Activated CD8-positive, alpha-beta memory T cell treated with anti-CD3 and anti-CD28 coated beads, Interleukin-2, amount 50 U/mL, for 4 hours (primary cell): ENCODE data around the gene ZRANB1.
"Not testable (repeated sequence)": the region's sequence is repeated elsewhere in the genome, so short reads cannot be mapped to it uniquely, and the experiment has no call there.

Experiments
- DNase-seq: peaks from one replicate; pipeline ENCODE4 v3.0.0-alpha.2; 2020

Gene ZRANB1

GRCh38 chr10:124967255-124967654, 25.3 kb downstream of the ZRANB1 start:
- no peak for DNase-seq

DNA sequence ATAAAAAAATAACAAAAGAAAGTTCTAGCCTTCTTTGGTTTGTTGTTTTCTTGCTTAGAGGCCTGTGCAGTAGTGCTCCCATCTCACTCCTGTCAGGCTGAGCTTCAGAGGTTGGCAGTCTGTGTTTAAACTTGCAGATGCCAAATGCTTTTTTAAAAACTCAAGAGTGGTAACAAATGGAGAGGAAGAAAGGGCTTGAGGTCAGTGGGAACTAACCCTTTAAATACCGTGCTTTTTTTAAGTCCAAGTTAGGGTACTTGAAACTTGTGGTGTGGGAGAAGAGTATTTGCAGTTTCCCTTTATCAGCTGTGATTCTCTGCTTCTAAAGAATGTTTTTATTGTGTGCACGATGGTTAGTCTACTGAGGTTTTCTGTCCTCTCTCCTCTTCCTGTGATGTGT, 29.4 kb downstream of the ZRANB1 start:
- no peak for DNase-seq

DNA sequence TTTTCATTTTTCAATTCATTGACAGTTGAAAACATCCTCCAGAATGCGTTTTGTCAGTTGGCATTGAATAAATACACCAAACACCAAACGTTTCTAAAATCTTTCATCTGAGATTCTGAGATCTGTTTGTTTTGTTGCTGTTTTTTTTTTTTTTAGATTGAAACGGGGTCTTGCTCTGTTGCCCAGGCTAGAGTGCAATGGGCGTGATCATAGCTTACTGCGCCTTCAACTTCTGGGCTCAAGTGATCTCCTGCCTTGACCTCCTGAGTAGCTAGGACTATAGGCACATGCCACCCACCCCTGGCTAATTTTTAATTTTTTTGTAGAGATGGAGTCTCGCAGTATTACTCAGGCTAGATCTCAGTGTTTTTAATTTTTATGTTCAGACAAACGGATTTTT, 30.7 kb downstream of the ZRANB1 start:
- no peak for DNase-seq

DNA sequence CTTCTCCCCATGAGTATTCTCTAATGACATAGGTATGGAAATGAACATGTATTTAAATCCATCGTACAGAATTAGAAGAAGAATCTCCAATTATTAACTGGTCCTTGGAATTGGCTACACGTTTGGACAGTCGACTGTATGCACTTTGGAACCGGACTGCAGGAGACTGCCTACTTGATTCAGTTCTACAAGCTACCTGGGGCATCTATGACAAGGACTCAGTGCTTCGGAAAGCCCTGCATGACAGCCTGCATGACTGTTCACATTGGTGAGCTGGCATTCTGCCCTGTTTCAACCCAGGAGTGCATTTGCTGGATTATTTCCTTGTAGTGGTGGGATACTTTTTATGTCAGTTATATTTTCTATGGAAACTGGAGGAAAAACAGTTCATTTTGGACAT, 32.2 kb downstream of the ZRANB1 start:
- DNase-seq: no peak

GRCh38 chr10:124975977-124976514, 34.1 kb downstream of the ZRANB1 start:
- no peak for DNase-seq

- DNase-seq: no peak
Observed at GRCh38 chr10:124977161-124977560, 35.2 kb downstream of the ZRANB1 start.

DNA sequence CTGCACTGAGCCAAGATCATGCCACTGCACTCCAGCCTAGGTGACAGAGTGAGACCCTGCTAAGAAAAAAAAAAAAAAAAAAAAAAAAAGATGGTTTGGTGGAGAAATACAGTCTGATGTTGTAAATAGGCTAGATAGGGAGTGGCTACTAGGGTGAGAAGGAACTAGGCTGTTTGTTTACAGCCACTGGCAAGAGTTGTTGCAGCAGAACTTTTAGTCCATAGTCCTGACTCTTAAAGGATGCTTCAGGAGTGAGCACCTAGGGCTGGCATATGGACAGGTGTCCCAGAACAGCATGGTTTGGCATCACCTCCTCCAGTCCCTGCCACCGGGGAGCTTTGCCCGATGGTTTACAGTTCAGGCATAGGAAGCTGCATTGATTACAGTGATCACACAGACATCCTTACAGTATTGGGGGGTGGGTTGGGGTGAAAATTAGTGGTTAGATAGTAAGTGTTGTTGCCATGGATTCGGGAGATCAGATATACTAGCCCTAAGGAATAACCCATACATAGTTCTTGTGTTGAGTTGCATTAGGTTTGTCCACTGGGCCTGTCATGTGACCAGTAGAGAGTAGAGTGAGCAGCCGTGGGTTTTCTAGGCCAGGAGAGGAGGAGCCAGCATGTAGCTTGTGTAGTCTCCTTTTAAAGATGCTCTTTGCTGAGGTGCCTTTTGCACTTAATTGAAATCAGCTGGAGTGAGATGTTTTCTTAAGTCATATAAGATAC, 35.9 kb downstream of the ZRANB1 start:
- DNase-seq: no peak

DNA sequence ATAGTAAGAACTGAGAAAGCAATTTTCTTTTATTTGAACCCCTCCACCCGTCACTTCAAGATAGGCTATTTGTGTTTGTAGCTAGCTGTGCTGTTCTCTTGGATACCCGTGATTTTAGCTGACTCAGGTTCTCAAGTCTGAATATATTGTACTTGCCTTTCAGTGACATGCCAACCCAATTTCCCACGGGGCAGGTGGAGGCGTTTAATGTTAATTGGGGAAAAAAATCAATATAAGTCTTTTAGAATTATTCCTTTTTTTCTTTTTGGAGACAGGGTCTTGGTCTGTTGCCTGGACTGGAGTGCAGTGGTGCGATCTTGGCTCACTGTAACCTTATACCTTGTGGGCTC, 36.4 kb downstream of the ZRANB1 start:
- DNase-seq: no peak

DNA sequence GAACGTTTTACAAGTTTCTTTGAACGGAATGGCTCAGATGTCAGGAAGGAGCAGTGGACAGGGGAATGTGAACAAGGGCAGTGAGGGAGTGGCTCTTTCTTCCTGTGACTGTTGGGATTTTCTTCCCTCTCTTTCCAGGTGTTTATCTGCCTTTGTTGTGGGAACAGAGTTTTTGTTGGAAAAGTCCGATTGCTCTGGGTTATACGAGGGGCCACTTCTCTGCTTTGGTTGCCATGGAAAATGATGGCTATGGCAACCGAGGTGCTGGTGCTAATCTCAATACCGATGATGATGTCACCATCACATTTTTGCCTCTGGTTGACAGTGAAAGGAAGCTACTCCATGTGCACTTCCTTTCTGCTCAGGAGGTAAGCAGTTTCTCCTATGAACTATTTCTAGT, 41.4 kb downstream of the ZRANB1 start:
- DNase-seq: no peak

DNA sequence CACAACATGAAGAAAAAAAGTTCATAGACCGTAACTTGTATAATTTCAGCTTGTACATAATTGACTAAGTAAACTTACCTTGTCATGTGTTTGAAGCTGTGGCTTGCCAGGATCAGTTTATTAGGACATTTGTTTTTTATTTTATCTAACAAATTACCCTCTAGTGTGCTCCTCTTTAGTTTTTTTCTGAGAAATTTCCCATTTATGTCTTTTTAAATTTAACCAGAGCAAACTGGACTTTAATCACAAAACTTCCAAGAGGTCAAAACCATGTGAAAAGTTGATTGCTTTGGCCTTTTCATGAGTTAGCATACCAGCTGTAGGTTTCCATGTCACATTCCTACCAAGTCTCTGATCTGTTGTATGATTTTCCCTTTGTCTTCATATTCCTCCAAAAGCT, 42.5 kb downstream of the ZRANB1 start:
- no peak for DNase-seq

DNA sequence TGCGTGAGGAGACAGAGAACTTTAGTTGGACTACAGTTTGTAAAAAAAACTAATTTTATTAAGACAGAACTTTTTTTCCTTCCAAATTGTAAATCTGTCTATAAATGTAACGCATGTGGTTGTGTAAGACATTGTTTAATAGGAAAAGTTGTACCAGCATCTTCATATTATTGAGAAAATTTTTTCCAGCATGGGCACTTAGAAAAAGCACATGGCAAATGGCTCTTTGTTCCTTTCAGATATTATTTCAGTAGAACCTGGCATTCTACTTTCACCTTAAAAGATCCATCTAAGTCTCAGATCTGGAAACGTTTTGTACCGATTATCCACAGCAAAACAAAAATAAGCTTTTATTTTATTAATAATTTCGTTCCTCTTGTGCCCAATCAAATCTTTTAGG, 43.2 kb downstream of the ZRANB1 start:
- DNase-seq: no peak

- DNase-seq: no peak
Observed at GRCh38 chr10:124987788-124988187, 45.9 kb downstream of the ZRANB1 start.

- DNase-seq: not testable (repeated sequence)
Observed at GRCh38 chr10:124988753-124989152, 46.8 kb downstream of the ZRANB1 start.

- no peak for DNase-seq
Observed at GRCh38 chr10:124989526-124989925, 47.6 kb downstream of the ZRANB1 start.

DNA sequence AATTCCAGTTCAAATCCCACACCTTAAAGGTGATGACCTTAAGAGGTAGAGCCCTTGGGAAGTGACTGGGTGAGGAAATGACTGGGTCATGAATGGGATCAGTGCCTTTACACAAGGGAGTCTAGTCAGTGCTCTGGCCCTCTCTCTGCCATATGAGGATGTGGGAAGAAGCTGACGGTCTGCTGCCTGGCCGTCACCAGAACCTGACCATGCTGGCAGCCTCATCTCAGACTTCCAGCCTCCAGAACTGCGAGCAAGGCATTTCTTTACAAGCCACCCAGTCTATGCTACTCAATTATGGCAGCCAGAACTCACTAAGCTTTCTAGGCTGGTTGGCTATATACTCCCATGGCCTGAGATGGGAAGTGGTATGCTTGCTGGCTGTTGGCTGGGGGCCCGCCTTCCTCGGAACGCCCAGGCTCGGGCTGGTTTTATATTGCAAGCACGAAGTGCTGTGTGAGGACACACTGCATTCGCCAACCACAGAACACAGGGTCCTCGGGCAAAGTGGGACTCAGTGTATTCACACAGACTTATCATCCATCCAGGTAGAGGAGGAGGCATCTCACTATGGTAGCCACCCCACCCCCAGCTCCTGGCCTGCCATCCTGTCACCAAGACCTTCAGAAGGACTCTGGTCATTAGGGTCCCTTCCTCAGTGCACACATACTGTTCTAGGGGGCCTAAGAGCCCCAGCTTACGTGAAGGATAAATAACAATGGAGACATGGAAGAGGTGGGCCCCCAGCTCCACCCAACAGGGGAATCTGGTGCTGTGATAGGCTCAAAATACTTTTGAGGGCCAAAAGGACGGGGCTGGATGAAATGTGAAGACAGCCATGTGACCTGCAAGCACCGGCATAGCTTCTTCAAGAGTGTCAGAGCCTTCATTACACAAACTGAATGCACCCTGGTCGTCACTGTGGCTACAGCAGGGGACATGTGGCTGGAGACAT, 49.0 kb downstream of the ZRANB1 start:
- no peak for DNase-seq

DNA sequence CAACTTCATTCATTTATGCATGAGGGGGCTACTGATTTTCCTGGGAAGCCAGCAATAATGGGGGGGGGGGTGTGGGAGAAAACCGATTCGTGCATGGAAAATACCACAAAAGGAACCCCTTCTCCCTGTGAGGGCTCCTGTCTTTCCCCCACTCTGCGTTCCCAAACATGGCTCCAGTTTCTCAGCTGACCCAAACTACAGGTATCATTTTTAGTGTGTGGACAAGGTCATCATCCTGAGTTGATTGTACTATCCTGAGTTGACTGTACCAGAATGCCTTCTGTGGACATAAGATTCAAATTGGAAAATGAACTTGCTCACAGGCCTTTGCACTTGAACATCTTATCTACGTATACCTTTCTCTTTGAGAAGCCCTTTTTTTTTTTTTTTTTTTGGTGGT, 49.9 kb downstream of the ZRANB1 start:
- DNase-seq: no peak

GRCh38 chr10:124992462-124993344, 50.8 kb downstream of the ZRANB1 start:
- no peak for DNase-seq

- no peak for DNase-seq
Observed at GRCh38 chr10:124993345-124993708, 51.4 kb downstream of the ZRANB1 start.

DNA sequence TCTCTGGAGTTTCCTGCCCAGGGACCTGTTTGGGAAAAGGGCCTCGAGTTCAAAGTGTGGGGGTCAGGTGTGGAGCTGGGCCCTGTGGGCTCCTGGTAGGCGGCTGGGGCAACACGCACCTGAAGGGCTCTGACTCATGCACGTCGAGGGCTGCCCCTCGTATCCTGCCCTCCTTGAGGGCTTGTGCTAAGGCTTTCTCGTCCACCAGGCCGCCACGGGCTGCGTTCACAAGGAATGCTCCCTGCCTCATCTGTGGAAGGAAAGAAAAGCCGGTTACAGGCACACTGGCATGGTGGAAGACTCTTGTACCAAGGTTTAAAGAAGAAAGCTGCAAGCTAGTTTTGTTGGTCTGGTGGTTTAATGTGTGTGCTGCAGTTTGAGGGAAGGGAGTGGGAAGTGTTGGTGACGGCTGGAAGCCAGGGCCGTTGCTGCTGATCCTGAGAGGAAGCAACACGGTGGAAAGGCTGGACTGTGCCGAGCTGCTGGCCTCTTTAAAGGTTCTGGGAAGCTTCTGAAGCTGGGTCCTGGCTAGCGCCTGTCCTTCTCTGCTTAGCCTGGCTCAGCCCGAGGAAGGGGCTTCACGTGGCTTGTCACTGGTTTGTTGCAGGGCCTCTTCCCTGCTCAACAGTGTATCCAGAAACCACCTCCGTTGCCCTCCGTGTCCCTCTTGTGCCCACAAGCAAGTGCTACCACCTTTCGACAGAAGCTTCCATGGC, 52.0 kb downstream of the ZRANB1 start:
- no peak for DNase-seq

DNA sequence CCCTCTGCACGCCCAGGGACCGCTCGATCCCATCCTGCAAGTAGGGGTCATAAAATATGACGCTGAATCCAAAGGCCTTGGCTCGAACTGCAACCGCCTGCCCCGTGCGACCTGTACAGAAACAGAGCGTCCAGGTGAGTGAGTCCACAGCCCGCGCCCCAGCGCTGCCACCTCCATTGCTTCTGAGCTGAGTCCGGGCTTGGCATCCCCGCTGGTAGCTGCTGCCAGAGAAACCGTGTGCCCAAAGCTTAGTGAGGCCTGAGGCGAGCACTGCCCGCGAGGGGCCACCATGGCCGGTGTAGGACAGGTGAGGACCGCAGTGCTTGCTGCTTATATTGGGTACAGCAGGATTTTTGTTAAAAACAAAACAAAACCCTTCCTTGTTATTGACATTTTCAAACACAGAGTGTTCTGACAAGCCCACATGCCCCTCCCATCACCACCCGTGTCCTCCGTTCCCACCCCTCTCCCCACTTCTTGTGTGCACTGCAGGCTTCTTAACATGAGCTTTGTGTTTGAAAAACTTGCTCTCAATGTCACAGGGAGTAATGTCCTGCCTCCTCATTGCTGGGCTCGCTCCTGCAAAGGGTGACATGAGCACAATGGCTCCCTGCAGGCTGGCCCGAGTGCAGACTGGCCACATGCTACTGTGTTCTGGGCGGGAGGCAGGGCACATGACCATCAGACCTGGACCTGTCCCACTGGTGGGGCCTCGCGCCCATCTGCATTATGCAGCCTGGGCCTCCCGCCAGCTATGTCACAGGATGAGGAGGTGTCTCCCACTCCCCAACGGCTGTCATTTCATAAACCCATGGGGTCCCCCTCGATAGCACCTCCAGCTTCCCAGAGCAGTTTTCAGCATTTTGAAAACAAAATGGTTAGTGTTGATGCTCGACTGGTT, 52.9 kb downstream of the ZRANB1 start:
- no peak for DNase-seq

- DNase-seq: no peak
Observed at GRCh38 chr10:124995605-124996004, 53.7 kb downstream of the ZRANB1 start.
